ENCODE data around the gene MIDN. TPM values are rescaled to one million over a fixed set of nuclear protein-coding genes. Genes with fewer than 3 reads are reported as not detected.

Gene MIDN
- total RNA-seq, 1 donor from 2014 or later: 60.5 TPM

DNA sequence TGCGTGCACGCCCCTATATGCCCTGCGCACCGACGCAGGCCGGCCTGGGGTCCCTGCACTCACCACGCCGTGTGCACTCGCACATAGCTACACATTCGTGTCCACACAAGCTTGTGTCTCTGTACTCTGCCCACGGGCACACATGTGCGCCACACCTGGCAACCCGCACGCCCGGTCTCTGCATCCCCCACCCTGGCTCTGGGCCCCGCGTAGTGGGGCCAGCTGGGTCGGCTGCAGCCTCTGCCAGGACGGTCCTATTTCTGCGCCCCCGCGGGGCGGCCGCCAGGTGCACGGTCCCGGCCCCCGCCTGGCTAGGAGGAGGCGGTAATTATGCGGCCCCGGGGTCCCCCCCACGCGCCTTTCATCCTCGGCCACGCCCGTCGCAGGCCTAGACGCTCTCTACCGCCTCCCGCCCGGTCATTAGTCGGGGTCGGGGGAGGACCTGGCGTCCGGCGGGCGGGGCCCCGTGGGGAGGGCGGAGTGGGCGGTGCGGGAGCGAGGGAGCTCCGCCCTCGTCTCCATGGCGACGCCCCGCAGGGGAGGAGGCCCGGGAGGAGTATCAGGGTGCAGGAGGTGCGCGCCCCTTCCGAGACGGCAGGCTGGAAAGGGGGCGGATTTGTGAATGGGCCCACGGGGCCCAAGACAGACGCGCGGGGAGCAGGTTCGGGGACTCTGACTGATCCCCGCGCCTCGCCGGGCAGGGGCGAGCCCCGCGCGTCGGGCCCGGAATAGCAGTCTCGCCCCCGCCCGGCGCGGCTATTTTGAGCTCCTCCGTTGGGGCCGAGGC, 17.9 kb downstream of the MIDN start:
- intact Hi-C loops (cut with micrococcal nuclease): no loop called here
- TF ChIP-seq, protein P1, sequence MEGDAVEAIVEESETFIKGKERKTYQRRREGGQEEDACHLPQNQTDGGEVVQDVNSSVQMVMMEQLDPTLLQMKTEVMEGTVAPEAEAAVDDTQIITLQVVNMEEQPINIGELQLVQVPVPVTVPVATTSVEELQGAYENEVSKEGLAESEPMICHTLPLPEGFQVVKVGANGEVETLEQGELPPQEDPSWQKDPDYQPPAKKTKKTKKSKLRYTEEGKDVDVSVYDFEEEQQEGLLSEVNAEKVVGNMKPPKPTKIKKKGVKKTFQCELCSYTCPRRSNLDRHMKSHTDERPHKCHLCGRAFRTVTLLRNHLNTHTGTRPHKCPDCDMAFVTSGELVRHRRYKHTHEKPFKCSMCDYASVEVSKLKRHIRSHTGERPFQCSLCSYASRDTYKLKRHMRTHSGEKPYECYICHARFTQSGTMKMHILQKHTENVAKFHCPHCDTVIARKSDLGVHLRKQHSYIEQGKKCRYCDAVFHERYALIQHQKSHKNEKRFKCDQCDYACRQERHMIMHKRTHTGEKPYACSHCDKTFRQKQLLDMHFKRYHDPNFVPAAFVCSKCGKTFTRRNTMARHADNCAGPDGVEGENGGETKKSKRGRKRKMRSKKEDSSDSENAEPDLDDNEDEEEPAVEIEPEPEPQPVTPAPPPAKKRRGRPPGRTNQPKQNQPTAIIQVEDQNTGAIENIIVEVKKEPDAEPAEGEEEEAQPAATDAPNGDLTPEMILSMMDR (IDR thresholded peaks at IDR 0.05; ENCODE audit: borderline replicate concordance): no peak

DNA sequence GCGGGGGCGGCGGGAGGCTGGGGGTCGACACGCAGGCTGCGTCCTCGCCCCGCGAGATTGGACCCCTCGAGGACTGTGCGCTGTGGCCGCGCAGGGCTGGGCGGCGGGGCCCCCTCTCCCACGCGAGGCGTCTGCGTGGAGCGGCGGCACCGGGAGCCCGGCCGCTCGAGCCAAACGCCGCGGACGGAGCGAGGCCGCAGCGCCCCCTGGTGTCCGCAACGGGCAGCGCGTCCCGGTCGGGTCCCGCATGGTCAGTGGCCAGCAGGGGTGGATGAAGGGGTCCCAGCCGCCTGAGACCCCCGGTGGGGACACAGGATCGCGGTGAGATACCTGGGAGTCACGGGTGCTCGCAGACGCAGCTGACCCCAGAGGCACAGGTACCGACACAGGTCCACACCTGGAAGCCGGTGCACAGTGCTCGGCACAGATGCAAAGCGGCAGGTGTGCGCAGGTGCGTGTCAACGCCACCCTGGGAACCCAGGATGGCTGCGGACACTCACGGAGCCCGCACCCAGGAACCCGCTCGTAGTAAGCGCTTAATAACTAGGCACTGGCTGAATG, 18.6 kb downstream of the MIDN start:
- H3K36me3 ChIP-seq: peaks cover 19% of the 10 kb centered on the region
- DNase-seq: peak; percentile 83
- TF ChIP-seq, protein P1 (IDR thresholded peaks at IDR 0.05; ENCODE audit: borderline replicate concordance): peak; percentile 96
- H3K4me3 ChIP-seq: peak overlapping the region; percentile 67
- no peaks in the 10 kb centered on the region for H3K9me3 ChIP-seq (replicated peaks)
- no peaks in the 10 kb centered on the region for H3K27me3 ChIP-seq (ENCODE audit: low read depth)
- peak overlapping the region; percentile 100 for H3K27ac ChIP-seq (replicated peaks)
- intact Hi-C loops (cut with micrococcal nuclease): no loop called here
- H3K4me1 ChIP-seq: peaks cover 83% of the 10 kb centered on the region

More for the DNA sequence above, 17.9 kb downstream of the MIDN start:
- DNase-seq: peak; percentile 90
- no peaks in the 10 kb centered on the region for H3K27me3 ChIP-seq (ENCODE audit: low read depth)
- peaks cover 12% of the 10 kb centered on the region for H3K36me3 ChIP-seq
- H3K9me3 ChIP-seq (replicated peaks): no peaks in the 10 kb centered on the region
- peaks cover 83% of the 10 kb centered on the region for H3K4me1 ChIP-seq
- H3K27ac ChIP-seq (replicated peaks): peak overlapping the region; percentile 100
- peak overlapping the region; percentile 67 for H3K4me3 ChIP-seq

DNA sequence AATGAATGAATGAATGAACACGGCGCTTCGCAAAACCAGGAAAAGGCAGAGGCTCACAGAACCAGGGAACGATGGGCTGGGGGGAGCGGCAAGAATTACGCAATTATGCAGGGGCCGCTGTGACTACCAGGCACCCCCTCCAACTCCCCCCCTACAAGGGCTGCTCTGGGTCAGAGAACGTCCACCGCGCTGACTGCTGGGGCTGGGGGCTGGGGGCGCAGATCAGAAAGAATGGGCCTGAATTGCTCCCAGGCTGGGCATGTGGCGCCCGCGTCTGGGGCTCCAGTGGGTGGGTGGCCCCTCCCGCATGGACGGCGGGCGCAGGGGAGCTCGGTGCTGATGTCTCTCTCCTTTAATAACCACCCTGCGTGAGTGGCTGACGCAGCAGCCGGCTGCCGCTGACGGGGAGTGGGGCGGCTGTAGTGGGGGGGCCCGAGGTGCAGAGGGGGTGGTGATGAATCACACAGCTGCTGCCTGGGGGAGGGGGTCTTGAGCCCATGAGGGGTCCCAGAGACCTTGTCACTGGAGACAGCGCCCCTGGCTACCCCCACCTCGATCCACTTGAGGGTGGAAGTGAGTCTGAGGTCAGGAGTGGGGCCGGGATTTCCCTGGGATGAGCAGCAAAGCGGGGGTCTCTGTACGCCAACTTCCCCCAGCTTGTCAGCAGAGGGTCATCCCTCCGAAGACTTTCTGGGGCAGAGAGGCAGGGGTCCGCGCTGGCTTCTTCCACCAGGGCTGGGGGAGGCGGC, 19.3 kb downstream of the MIDN start:
- peaks cover 83% of the 10 kb centered on the region for H3K4me1 ChIP-seq
- H3K9me3 ChIP-seq (replicated peaks): no peaks in the 10 kb centered on the region
- H3K27me3 ChIP-seq (ENCODE audit: low read depth): no peaks in the 10 kb centered on the region
- peak overlapping the region; percentile 67 for H3K4me3 ChIP-seq
- no peak for DNase-seq
- intact Hi-C loops (cut with micrococcal nuclease): no loop called here
- TF ChIP-seq, protein P1 (IDR thresholded peaks at IDR 0.05; ENCODE audit: borderline replicate concordance): no peak
- H3K36me3 ChIP-seq: peaks cover 25% of the 10 kb centered on the region
- peak overlapping the region; percentile 100 for H3K27ac ChIP-seq (replicated peaks)

DNA sequence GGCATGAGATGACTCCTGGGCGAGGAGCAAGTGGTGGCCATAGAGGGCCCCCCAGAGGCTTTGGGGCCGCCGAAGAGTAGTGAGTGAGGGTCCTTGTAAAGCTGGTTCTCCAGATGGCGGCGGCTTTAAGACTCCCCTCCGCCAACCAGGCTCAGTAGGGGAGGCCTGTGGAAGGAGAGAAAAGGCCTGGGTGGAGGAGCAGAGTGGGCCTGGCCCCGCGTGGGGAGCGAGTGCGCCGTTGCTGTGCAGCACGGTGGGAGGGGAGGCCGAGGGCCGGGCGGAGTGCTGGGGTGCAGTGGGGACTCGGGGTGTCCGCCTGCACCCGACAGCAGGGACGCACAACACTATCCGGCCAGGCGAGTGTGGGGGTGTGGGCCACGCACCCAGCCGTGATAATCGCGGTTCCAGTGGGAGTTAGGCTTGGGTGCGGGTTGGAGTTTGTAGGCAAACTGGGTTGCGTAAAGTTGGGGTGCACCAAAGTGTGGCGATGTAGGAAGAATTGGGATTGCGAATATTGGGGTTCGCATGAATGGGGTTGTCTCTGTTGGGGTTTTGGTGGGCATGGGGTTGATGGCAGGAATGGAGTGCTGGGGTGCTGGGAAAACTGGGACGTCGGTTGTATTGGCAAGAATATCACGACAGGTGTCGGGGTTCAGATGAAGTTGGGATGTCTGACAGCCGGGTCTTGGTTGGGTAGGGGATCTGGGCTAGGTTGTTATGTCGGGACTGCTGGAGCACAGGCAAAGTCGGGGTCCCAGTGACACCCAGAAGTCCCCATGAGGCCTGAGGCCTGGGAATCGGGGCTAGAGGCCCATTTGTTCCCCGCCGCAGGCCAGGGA, 20.1 kb downstream of the MIDN start:
- Histone ChIP-seq H3K27ac (replicated peaks) (peak overlapping the region; percentile 100), H3K4me1 (peaks cover 87% of the 10 kb centered on the region), H3K9me3 (replicated peaks) (no peaks in the 10 kb centered on the region), H3K27me3 (ENCODE audit: low read depth) (no peaks in the 10 kb centered on the region), H3K36me3 (peaks cover 33% of the 10 kb centered on the region), H3K4me3 (peak overlapping the region; percentile 86)
- TF ChIP-seq, protein P1 (IDR thresholded peaks at IDR 0.05; ENCODE audit: borderline replicate concordance): no peak
- intact Hi-C loops (cut with micrococcal nuclease): no loop called here
- no peak for DNase-seq

DNA sequence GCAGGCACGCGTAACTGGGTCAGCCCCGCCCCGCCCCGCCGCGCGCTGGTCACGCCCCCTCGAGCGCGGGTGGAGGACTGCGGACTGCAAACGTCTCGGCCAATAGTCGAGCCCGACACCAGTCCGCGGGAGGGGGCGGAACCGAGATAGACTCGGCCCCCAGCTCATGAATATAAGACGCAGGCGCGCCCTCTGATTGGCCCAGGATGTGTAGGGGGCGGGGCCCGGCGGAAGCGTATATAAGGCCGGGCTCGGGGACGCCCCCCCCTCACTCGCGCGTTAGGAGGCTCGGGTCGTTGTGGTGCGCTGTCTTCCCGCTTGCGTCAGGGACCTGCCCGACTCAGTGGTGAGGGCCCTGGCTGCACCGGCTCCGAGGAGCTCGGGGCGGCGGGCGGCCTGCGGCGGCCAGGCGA, 20.7 kb downstream of the MIDN start, which contains the start of gene CIRBP:
TSS of gene CIRBP (plus strand) at position 268 of the 413 bp plus-strand sequence. CDS start 1,602 bp downstream, outside the sequence.
- peaks cover 93% of the 10 kb centered on the region for H3K4me1 ChIP-seq
- peak within 1 kb of the TSS; percentile 100 for H3K27ac ChIP-seq (replicated peaks)
- no peaks in the 10 kb centered on the region for H3K27me3 ChIP-seq (ENCODE audit: low read depth)
- peak; percentile 100 for DNase-seq
- H3K36me3 ChIP-seq: peaks cover 39% of the 10 kb centered on the region
- no peaks in the 10 kb centered on the region for H3K9me3 ChIP-seq (replicated peaks)
- peak within 1 kb of the TSS; percentile 86 for H3K4me3 ChIP-seq
- intact Hi-C loops (cut with micrococcal nuclease): no loop called here
- TF ChIP-seq, protein P1 (IDR thresholded peaks at IDR 0.05; ENCODE audit: borderline replicate concordance): no peak
